DND-41 (cell line): Measurements from ENCODE around the gene HOXD9.

Source experiments
- CTCF ChIP-seq: IDR thresholded peaks from 2 replicates; pipeline ENCODE4 v1.5.1; 2012; ENCODE audit warnings: borderline replicate concordance, low read length, moderate library complexity, mild to moderate bottlenecking; ENCODE audit not compliant: poor library complexity, severe bottlenecking; ENCODE audit errors: extremely low read depth
- EZH2 ChIP-seq: IDR thresholded peaks from 3 replicates; pipeline ENCODE4 v1.6.1; 2012; ENCODE audit warnings: borderline replicate concordance, low read depth, mild to moderate bottlenecking, moderate library complexity, low read length, inconsistent platforms; ENCODE audit not compliant: severe bottlenecking

- TF ChIP-seq CTCF (no peak), EZH2 (no peak)
Observed at GRCh38 chr2:176111846-176112374, 10.6 kb upstream of the HOXD9 start.
